ENCODE results near the gene SLC22A23. TPM values are rescaled to one million over a fixed set of nuclear protein-coding genes. Genes with fewer than 3 reads are reported as not detected.

Gene SLC22A23
- total RNA-seq, 1 experiment from 2014 or later: 2.7 TPM

DNA sequence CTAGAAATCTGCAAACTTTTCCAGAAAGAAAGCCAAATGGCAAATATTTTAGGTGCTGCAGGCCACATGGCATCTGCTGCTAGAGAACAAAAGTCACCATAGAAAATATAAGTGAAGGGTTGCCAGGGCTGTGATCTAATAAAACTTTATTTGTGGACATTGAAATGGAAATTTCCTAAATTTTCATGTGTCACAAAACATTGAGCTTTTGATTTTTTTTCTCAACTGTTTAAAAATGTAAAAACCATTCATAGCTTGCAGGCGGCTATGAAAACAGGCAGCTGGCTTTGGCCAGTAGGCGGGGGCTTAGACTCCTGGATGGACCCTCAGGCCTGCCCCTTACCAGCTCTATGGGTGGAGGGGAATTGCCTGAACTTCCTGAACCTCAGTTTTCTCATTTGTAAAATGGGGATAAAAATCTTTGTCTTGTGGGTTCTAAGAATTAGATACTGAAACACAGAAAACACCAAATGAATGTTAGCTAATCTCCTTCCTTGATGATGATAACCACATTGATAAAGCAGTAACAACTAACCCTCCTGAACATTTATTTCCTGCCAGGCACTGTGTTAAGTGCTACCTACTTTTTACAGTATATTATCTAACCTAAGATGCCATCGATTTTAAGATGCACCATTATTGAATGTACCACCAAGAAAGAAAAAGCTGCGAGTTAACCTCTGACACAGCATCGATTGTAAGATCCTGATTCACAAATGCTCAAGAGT is 85.5 kb downstream of the SLC22A23 start:
- DNase-seq (ENCODE audit: low read depth): no peak

GRCh38 chr6:3370361-3371221 is 86.3 kb downstream of the SLC22A23 start:
- DNase-seq (ENCODE audit: low read depth): no peak

DNA sequence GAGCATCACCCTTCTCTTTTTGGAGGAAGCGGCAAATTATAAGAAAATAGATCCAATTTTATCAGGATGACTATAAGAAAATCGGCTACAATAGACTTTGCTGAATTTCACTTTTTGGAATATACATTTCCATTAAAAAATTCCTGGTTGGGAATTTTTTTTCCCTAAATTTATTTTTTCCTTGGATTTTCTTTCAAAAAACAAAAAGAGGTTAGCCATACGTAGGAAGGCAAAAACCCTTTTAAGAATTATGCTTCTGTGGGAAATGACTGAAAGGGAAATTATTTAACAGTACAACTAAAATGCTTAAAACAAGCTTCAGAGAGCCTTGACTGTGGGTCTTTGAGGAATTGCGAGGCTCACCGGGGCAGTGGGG is 86.9 kb downstream of the SLC22A23 start:
- DNase-seq (ENCODE audit: low read depth): no peak

DNA sequence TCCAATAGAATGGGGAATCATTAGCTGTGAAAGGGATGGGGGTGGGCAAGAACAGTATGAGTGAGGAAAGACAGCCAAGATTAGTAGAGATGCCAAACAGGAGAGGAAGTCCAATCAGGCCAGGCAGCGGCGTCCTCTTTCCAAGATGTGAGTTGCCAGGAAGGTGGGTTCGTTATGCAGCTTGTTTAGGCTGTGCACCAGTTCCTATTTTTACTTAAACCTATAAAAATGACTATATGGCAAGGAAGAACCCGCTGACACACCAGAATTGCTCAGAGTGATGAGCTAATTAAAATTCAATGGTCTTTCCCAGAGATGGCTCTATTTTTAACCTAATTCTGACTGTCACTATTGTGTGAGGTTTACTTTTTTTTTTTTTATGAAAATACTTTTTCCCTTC is 88.2 kb downstream of the SLC22A23 start:
- no peak for DNase-seq (ENCODE audit: low read depth)

GRCh38 chr6:3367630-3368029 is 89.2 kb downstream of the SLC22A23 start:
- no peak for DNase-seq (ENCODE audit: low read depth)

DNA sequence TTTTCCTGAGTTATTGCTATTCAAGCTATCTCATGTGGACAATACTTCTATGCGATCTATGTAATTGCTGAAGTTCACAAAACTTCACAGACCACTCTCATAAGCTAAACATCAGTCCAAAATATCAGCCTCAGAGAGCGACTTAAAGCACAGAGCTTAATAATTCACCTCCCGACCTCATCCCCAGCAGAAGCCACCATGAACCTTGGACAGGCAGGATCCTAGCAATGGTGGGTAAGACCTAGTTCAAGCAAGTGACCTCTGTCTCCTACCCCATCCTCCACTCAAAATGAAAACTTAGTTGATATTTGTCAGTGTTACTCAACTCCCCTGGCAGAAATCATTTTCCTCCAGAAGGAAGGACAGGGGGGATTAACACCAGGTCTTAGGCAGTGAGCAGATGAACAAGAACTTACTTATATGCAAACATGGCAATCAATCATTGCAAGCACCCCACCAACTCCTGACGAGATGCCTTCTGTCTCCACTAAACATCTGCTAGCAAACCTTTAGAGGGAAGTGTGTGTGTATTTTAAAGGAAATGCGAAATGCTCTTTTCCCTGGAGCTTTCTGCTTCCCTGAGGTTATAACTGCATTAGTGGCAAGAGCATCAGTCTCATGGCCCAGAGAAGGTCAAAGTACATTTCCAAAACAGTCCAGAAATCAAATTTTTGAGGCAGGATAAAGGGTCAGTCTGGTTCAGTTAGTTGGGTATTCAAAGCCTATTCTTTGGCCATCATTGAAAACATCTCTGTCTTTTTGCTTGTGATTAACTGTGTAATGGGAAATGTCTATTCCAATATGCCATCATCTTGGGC is 90.0 kb downstream of the SLC22A23 start:
- DNase-seq (ENCODE audit: low read depth): no peak

DNA sequence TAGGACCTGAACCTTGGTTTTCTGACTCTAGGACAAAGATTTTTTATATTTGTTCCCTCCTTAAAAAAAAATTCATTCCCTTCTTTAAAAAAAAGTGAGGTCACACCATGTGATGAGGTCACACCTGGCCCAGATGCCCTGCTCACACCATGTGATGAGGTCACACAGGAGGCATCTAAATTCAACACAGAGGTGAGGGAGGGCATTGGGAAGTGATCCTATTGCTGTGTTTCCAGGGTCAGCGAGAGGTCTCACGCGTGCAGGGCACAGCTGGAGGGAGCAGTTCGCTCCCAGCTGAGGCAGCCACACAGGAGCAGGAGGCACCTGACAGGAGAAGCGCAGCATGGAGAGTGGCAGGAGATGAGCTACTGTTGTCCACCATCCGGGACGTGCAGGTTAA is 92.5 kb downstream of the SLC22A23 start:
- DNase-seq (ENCODE audit: low read depth): no peak

DNA sequence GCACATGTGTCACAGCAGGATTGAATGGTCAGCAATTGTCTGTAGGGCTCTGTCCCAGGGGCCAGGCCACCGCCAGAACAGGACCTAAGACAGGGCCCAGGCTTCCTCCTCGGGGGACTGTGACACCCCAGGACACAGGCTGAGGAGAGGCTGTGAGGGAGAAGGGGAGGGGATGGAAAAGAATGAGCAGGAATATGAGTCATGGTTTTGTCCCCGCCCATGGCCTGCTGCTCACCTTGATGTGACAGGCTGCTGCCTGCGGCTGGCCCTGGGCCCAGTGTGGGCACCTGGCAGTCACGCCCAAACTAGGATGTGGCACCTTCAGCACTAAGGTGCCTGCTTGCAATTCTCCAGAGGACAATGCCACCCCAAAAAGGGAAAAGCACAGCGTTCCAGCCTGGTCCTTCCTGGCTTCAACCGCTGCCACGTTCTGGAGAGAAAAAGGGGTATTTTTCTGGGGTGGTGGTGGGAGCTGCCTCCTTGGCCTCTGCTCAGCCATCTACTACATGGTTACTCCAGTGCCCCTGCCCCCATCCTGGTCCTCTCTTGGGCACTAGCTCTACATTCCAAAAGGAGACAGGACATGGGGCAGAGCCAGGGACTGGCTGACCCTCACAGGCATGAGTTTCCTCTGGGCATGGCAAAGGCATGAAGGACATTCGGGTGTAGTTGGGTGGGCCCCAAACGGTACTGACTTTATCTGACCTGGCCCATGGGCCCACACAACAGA is 93.4 kb downstream of the SLC22A23 start:
- DNase-seq (ENCODE audit: low read depth): peak; percentile 57

DNA sequence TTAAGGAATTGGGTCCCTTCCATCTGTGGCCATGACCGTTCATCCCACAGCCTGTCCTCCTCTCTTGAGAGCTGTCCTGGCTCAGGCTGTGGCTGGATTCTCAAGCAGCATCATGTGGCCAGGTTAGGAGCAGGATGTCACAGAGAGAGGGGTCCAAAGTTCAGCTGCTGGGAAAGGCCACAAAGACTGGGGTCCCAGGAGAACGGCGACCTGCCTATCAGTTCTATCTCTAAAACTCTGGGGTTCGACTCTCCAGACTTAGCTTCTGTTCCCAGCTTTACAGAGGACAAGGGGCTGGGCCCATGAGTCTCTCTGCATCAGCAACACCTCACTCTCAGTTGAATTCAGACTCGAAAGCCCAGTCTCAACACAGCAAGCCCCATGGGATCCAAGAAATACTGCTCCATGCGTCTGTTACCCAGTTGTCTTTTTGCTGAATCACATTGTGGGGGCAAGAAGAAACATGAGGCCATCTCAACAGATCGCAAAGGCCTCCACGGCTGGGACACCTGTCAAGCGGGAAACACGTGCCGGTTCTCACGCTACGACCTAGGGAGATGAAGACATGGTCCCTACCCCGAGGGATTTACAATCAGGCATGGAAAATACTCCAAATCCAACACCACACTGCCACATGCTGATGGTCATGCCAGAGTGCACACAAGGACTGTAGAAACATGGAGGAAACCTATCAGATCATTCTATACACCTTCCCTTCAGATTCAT is 95.4 kb downstream of the SLC22A23 start:
- no peak for DNase-seq (ENCODE audit: low read depth)

DNA sequence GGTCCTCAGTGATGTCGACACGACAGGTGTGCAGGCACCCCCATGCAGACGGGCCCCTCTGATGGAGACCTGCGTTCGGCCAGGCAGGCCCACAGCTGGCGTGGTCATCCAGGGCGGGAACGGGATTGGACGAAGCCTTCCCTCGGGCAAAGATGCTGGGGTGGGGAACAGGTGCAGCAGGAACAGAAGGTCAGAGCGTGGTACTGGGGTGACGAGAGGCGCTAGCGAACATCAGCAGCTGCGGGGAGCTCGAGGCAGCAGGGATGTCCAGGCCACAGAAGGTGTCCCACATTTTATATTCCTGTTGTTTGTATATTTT is 96.2 kb downstream of the SLC22A23 start:
- DNase-seq (ENCODE audit: low read depth): no peak

- no peak for DNase-seq (ENCODE audit: low read depth)
Observed at GRCh38 chr6:3359973-3360726, 96.7 kb downstream of the SLC22A23 start.

DNA sequence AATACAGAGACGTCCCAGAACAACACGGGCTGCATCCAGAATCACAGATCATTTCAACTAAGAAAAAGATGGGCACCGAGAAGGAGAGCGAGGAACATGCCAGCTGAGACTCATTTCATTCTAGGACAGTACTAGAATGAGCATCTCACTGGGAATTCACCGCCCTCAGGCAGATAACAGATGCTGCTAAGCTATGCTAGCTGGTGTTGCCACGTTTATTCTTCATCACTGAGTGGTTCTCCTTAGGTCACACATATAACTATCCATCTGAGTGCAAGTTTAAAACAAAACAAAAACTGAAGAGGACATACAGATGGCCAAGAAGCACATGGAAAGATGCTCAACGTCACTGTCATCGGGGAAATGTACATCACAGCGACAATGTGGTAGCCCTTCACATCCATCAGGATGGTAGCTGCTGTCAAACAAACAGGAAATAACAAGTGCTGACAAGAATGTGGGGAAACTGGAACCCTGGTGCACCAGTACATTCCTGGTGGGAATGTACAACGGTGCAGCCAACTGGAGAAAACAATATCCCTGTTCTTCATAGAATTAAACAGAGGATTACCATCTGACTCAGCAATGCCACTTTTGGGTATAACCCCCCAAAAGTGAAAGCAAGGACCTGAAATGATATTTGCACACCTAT is 97.6 kb downstream of the SLC22A23 start:
- no peak for DNase-seq (ENCODE audit: low read depth)

DNA sequence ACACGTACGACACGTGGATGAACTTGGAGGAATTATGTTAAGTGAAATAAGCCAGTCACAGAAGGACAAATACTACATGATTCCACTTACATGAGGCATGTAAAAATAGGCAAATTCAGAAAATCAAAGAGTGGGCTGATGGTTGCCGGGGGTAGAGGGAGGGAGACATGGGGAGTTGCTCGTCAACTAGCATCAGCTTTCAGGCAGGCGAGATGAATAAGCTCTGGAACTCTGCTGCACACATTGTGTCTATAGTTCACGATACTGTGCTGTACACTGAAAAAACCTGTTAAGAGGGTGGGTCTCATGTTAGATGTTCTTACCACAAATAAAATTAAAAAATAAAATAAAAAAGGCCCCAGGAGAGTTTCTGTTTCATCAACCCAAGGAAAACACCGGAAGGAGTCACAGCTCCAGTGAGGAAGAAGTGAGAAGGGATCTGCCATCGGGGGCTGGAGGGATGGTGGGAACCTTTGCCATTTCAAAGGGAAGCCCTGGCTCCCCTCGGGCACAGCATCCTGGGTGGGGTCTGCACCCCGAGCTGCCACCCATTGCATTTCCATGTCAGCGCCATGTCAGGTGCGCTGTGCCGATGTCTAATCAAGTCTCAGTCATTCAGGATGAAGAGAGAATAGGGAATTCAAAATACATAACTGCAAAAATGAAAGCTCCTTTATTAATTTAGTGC is 98.3 kb downstream of the SLC22A23 start:
- no peak for DNase-seq (ENCODE audit: low read depth)

- no peak for DNase-seq (ENCODE audit: low read depth)
Observed at GRCh38 chr6:3357678-3358077, 99.2 kb downstream of the SLC22A23 start.

DNA sequence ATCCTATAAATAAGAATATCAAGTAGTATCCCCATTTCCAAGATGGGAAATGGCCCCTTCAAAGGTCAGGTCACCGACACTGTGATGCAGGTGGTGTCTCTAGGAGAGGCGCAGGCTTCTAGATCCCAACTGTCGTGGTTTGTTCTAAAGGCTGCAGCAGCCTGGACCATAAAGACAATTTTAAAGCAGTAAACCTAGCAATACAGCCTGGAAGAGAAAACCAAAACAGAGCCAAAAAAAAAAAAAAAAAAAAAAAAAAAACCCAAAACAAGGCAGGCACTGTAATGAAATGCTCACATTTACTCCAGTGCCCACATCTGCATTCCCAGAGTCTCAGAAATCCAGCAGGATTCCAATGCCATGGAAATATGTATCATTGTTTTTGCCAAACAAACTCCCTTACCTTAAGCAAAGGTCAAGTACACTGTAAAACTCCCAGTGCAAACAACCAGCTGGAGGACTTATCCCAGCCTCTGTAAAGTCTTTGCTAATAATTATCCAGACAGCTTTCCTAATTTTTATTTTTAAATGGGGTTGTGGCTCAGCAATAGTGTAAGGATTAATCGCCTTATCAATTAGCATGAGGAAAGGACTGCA is 99.9 kb downstream of the SLC22A23 start:
- DNase-seq (ENCODE audit: low read depth): no peak

GRCh38 chr6:3356056-3356823 is 100.6 kb downstream of the SLC22A23 start:
- peak; percentile 84 for DNase-seq (ENCODE audit: low read depth)

DNA sequence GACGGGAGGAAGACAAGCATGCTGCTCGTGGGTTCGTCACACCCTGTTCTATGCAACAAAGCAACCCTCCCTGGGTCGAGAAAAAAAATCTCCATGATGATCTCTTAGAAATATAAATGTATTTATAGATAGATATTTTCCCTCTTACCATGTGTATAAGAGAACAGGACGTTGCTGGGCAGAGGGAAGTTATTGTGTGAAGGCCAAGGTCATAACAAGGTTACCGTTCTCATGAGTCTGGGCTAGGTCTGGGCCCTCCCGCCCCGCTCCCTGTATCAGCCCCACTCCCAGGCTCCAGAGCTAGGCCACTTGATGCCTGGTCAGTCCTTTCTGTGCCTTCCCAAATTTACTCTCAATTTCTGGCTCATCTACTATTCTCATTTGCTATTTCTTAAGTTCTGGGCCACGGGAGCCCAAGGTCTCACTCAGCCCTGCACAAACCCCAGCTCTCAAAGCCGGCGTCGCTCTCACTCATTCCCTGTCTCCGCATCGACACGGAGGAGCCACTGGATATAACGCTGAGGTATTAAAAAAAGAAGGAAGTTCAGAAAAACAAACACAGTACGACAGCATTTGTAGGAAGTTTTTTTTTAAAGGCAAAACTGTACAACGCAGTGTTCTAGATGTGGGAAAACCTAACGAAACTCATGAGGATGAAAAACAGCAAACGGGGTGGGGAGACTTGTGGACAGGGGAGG is 101.3 kb downstream of the SLC22A23 start:
- peak; percentile 41 for DNase-seq (ENCODE audit: low read depth)

GRCh38 chr6:3355011-3355357 is 101.9 kb downstream of the SLC22A23 start:
- DNase-seq (ENCODE audit: low read depth): no peak

Measured in Daoy (cell line).